K562 treated with DMSO at 1 percent for 12 hours (cell line): ENCODE measurements around the gene SFTPA1. TPM values are rescaled to one million over a fixed set of nuclear protein-coding genes. Genes with fewer than 3 reads are reported as not detected.

Experiments
- total RNA-seq: library from RNA; unstranded; fragments of 300-600 nt; gene quantifications from 2 replicates; pipeline ENCODE4 v1.2.3, GENCODE V29; 2022; ENCODE audit not compliant: insufficient read depth

SFTPA1 gene
- total RNA-seq = not detected in 2 replicates

DNA sequence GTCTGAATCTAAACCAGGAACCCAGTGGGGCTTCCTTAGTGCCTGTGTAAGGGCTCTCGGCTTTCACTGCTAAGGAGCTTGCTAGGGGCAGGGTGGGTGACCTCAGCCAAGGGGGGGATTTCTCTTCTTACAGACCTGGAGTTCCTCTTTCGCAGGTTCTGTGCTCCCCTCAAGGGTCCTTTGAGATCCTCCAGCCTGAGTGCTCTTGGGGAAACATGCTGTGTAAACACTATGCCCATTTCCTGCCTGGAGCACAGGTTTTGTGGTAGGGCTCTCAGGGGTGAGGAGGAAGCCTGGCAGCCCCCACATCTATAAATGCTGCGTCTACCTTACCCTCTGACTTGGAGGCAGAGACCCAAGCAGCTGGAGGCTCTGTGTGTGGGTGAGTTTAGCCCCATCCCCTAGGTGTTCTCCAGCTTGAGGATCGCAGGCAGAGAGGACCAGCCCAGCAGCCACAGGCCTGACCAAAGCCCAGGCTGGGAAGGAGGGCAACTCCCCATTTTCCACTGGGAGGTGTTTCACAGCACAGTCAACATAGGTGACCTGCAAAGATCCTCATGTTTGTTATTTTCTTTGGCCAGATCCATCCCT is at the start of gene SFTPA1:
TSS of gene SFTPA1 (plus strand) at position 339 of the 591 bp plus-strand sequence. CDS start 887 bp downstream, outside the sequence.

Other genes starting within 250 kb of the SFTPA1 start
- gene ZCCHC24, start 165.3 kb upstream of the SFTPA1 start, total RNA-seq = 11.3 and 27.0 TPM in 2 replicates
- 0.25 TPM in 1 of 2 replicates, not detected in the other for gene EIF5AL1, start 98.4 kb upstream of the SFTPA1 start, total RNA-seq
- not detected in 2 replicates for gene SFTPA2, start 50.5 kb upstream of the SFTPA1 start, total RNA-seq
- gene NUTM2B, start 92.3 kb downstream of the SFTPA1 start, total RNA-seq = 3.0 and 4.4 TPM in 2 replicates
- not detected in 2 replicates for gene NUTM2E, start 215.8 kb downstream of the SFTPA1 start, total RNA-seq